Trophoblast cell (in vitro differentiated cells and primary cell): ENCODE results near the gene SDK2.

Experiments used
- DNase-seq, 2 donors: peaks; one replicate each; pipeline ENCODE4 v3.0.0-alpha.2; 2016
- H2AFZ ChIP-seq: 2 replicates; pipeline ENCODE4 v1.6.1; 2013; ENCODE audit warnings: low read length, moderate library complexity, mild to moderate bottlenecking; ENCODE audit not compliant: insufficient read depth, poor library complexity
- H2AK5ac ChIP-seq: 2 replicates; pipeline ENCODE4 v1.6.1; 2013; ENCODE audit warnings: mild to moderate bottlenecking, low read length
- H2BK120ac ChIP-seq: 2 replicates; pipeline ENCODE4 v1.6.1; 2013; ENCODE audit warnings: low read length, mild to moderate bottlenecking, moderate library complexity; ENCODE audit not compliant: insufficient read depth, poor library complexity
- H2BK12ac ChIP-seq: 2 replicates; pipeline ENCODE4 v1.6.1; 2013; ENCODE audit warnings: mild to moderate bottlenecking, low read length, moderate library complexity
- H2BK5ac ChIP-seq: 2 replicates; pipeline ENCODE4 v1.6.1; 2013; ENCODE audit warnings: low read length, low read depth, moderate library complexity, mild to moderate bottlenecking; ENCODE audit not compliant: poor library complexity
- H3K14ac ChIP-seq: 2 replicates; pipeline ENCODE4 v1.6.1; 2013; ENCODE audit warnings: mild to moderate bottlenecking, low read length
- H3K18ac ChIP-seq: 2 replicates; pipeline ENCODE4 v1.6.1; 2013; ENCODE audit warnings: mild to moderate bottlenecking, low read length
- H3K23ac ChIP-seq: 2 replicates; pipeline ENCODE4 v1.6.1; 2013; ENCODE audit warnings: low read length
- H3K27ac ChIP-seq: 2 replicates; pipeline ENCODE4 v1.5.1; 2013; ENCODE audit warnings: low read depth, mild to moderate bottlenecking, inconsistent platforms, low read length, moderate library complexity
- H3K27me3 ChIP-seq: 2 replicates; pipeline ENCODE4 v1.6.1; 2013; ENCODE audit warnings: inconsistent platforms, mild to moderate bottlenecking, low read length, moderate library complexity; ENCODE audit not compliant: insufficient read depth
- H3K36me3 ChIP-seq, 2 experiments: 1 replicate in 1 of 2; 2 replicates in 1 of 2; pipeline ENCODE4 v1.6.1; 2013; ENCODE audit warnings: low read length in 2 of 2, mild to moderate bottlenecking in 2 of 2, moderate library complexity in 1 of 2; ENCODE audit not compliant: insufficient read depth in 2 of 2, control insufficient read depth in 1 of 2
- H3K4ac ChIP-seq: 2 replicates; pipeline ENCODE4 v1.6.1; 2013; ENCODE audit warnings: low read depth, mild to moderate bottlenecking, low read length, moderate library complexity
- H3K4me1 ChIP-seq, 2 experiments: 1 replicate in 1 of 2; 2 replicates in 1 of 2; pipeline ENCODE4 v1.6.1; 2013; ENCODE audit warnings: low read length in 2 of 2, mild to moderate bottlenecking in 2 of 2, moderate library complexity in 1 of 2; ENCODE audit not compliant: insufficient read depth in 2 of 2, control insufficient read depth in 1 of 2
- H3K4me2 ChIP-seq: 2 replicates; pipeline ENCODE4 v1.6.1; 2013; ENCODE audit warnings: inconsistent platforms, mild to moderate bottlenecking, low read length, moderate library complexity
- H3K4me3 ChIP-seq: 2 replicates; pipeline ENCODE4 v1.5.1; 2013; ENCODE audit warnings: mild to moderate bottlenecking, low read depth, low read length, inconsistent platforms
- H3K79me1 ChIP-seq: one replicate; pipeline ENCODE4 v1.6.1; 2013; ENCODE audit warnings: low read length
- H3K79me2 ChIP-seq: 2 replicates; pipeline ENCODE4 v1.6.1; 2013; ENCODE audit warnings: low read length, mild to moderate bottlenecking; ENCODE audit not compliant: control insufficient read depth, insufficient read depth, poor library complexity
- H3K9ac ChIP-seq: 2 replicates; pipeline ENCODE4 v1.6.1; 2013; ENCODE audit warnings: mild to moderate bottlenecking, low read length
- H3K9me3 ChIP-seq: 2 replicates; pipeline ENCODE4 v1.6.1; 2013; ENCODE audit warnings: low read depth, mild to moderate bottlenecking, control low read depth, inconsistent platforms, low read length; ENCODE audit not compliant: insufficient read depth
- H4K12ac ChIP-seq: 2 replicates; pipeline ENCODE4 v1.6.1; 2013; ENCODE audit warnings: low read depth, mild to moderate bottlenecking, low read length, moderate library complexity
- H4K8ac ChIP-seq: 2 replicates; pipeline ENCODE4 v1.6.1; 2013; ENCODE audit warnings: low read depth, mild to moderate bottlenecking, low read length, moderate library complexity
- H4K91ac ChIP-seq: one replicate; pipeline ENCODE4 v1.6.1; 2013; ENCODE audit warnings: low read depth, mild to moderate bottlenecking, low read length, moderate library complexity
- WGBS: extraction: QIAGEN DNeasy Blood & Tissue Kit; methylation state at CpG from one replicate; pipeline ENCODE4 v1.1.7; 2013; ENCODE audit warnings: missing lambda C conversion rate; ENCODE audit not compliant: insufficient read length, insufficient coverage; ENCODE audit errors: extremely low coverage; 5-methylcytosine and 5-hydroxymethylcytosine counted together

SDK2 gene

DNA sequence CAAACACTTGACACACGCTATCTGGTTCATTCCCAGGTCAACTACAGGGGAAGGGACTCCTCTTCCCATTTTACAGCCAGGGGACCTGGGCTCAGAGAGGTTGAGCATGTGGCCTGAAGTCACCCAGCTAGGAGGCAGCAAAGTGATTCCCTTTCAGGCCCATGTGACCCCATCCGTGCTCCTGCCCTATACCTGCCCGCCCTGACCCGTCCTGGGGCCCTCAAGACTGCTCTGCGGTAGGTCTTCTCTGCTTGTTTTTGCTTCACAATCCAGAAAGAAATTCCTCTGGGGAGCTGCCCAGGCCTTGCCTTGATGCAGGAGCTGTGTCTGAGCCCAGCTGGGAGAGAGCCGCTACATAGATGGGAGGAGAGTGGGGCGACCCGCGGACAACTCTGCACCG lies 161.4 kb downstream of the SDK2 start:
- Histone ChIP-seq H3K79me2 (no peaks in the 10 kb centered on the region), H3K14ac (no peak overlapping the region), H4K91ac (no peak overlapping the region), H3K4ac (no peak overlapping the region), H3K18ac (no peak overlapping the region), H3K27ac (no peak overlapping the region), H2BK5ac (no peak overlapping the region), H2BK120ac (no peak overlapping the region), H3K23ac (no peak overlapping the region), H3K27me3 (no peaks in the 10 kb centered on the region), H3K9me3 (peaks cover 12% of the 10 kb centered on the region), H3K36me3 (no peaks in the 10 kb centered on the region), H2AK5ac (no peak overlapping the region), H3K79me1 (no peaks in the 10 kb centered on the region), H4K12ac (no peak overlapping the region), H2AFZ (no peak overlapping the region), H3K4me1 (no peaks in the 10 kb centered on the region), H3K4me2 (no peak overlapping the region), H2BK12ac (no peak overlapping the region), H3K4me3 (no peak overlapping the region), H3K9ac (no peak overlapping the region), H4K8ac (no peak overlapping the region)
- WGBS, result no CpG with 5 or more reads among the region's 10 CpGs
- no peak for DNase-seq

GRCh38 chr17:73482251-73482716 lies 162.0 kb downstream of the SDK2 start:
- Histone ChIP-seq H3K9ac (no peak overlapping the region), H2BK5ac (no peak overlapping the region), H3K36me3 (no peaks in the 10 kb centered on the region), H4K8ac (no peak overlapping the region), H3K23ac (no peak overlapping the region), H3K79me2 (no peaks in the 10 kb centered on the region), H2AFZ (no peak overlapping the region), H3K79me1 (no peaks in the 10 kb centered on the region), H4K91ac (no peak overlapping the region), H3K27ac (no peak overlapping the region), H3K4me3 (no peak overlapping the region), H3K4me2 (no peak overlapping the region), H3K9me3 (peaks cover 9% of the 10 kb centered on the region), H4K12ac (no peak overlapping the region), H3K4ac (no peak overlapping the region), H2AK5ac (no peak overlapping the region), H3K18ac (no peak overlapping the region), H3K27me3 (no peaks in the 10 kb centered on the region), H3K14ac (no peak overlapping the region), H2BK12ac (no peak overlapping the region), H3K4me1 (no peaks in the 10 kb centered on the region), H2BK120ac (no peak overlapping the region)
- WGBS, result no CpG with 5 or more reads among the region's 16 CpGs
- DNase-seq, result no peak

DNA sequence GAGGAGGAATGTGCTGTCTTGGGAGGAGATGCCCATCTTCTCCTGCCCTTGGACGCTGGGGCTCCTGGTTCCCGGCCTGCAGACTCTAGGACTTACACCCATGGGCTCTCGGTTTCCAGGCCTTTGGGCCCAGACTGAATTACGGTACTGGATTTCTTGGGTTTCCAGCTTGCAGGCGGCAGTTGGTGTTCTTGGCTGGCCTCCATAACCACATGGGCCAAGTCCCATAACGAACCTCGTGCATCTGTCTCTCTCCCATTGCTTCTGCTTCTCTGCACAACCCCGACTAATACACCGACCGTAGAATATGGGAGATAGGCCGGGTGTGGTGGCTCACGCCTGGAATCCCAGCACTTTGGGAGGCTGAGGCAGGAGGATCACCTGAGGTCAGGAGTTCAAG lies 162.6 kb downstream of the SDK2 start:
- no peak overlapping the region for H3K18ac ChIP-seq
- no peaks in the 10 kb centered on the region for H3K4me1 ChIP-seq
- no peak overlapping the region for H4K91ac ChIP-seq
- H3K27me3 ChIP-seq, result no peaks in the 10 kb centered on the region
- DNase-seq, result no peak
- no peak overlapping the region for H4K12ac ChIP-seq
- no peak overlapping the region for H2AFZ ChIP-seq
- H2BK12ac ChIP-seq, result no peak overlapping the region
- no peak overlapping the region for H3K14ac ChIP-seq
- no peak overlapping the region for H4K8ac ChIP-seq
- no peak overlapping the region for H3K27ac ChIP-seq
- no peak overlapping the region for H3K23ac ChIP-seq
- no peak overlapping the region for H2AK5ac ChIP-seq
- H3K4me3 ChIP-seq, result no peak overlapping the region
- H3K9ac ChIP-seq, result no peak overlapping the region
- no peaks in the 10 kb centered on the region for H3K36me3 ChIP-seq
- H3K4me2 ChIP-seq, result no peak overlapping the region
- peaks cover 7% of the 10 kb centered on the region for H3K9me3 ChIP-seq
- H3K79me2 ChIP-seq, result no peaks in the 10 kb centered on the region
- no CpG with 5 or more reads among the region's 12 CpGs for WGBS
- no peak overlapping the region for H2BK5ac ChIP-seq
- no peak overlapping the region for H2BK120ac ChIP-seq
- no peaks in the 10 kb centered on the region for H3K79me1 ChIP-seq
- no peak overlapping the region for H3K4ac ChIP-seq

DNA sequence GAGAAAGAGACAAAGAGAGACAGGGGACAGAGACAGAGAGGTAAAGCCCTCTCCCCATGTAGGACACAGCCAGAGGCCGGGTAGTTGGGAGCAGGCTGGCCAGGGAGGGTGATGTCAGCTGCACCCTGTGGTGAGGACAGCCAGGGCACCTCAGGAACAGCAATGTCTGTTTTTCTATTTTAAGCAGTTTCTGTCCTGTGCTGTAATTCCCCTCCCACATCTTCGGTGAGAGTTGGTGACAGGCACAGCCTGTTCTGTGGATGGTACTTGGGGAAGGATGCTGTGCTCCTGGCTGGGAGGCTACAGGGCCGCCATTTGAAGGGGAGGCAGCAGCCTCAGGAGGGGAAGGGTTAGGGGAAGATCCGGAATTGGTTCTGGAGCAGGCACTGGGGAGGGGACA lies 163.5 kb downstream of the SDK2 start:
- Histone ChIP-seq H3K36me3 (no peaks in the 10 kb centered on the region), H3K4me1 (no peaks in the 10 kb centered on the region), H4K8ac (no peak overlapping the region), H3K4me2 (no peak overlapping the region), H2AK5ac (no peak overlapping the region), H3K27ac (no peak overlapping the region), H3K23ac (no peak overlapping the region), H3K9ac (no peak overlapping the region), H3K79me1 (no peaks in the 10 kb centered on the region), H4K91ac (no peak overlapping the region), H3K4me3 (no peak overlapping the region), H3K9me3 (peaks cover 6% of the 10 kb centered on the region), H3K4ac (no peak overlapping the region), H2BK5ac (no peak overlapping the region), H3K27me3 (no peaks in the 10 kb centered on the region), H2BK12ac (no peak overlapping the region), H2AFZ (no peak overlapping the region), H4K12ac (no peak overlapping the region), H2BK120ac (no peak overlapping the region), H3K79me2 (no peaks in the 10 kb centered on the region), H3K18ac (no peak overlapping the region), H3K14ac (no peak overlapping the region)
- WGBS, result no CpG with 5 or more reads among the region's 4 CpGs
- DNase-seq, result no peak
